Body of pancreas (tissue), 4 donors: Measurements from ENCODE around the gene MINDY3.

Experiments used
- POLR2A ChIP-seq, 3 donors: fragments of 450-650 bp; IDR thresholded peaks; one replicate each; pipeline ENCODE4 v1.6.1; 2016; ENCODE audit warnings: antibody characterized with exemption in 3 of 3, mild to moderate bottlenecking in 2 of 3
- TF ChIP-seq, protein P1 (sequence below), 7 experiments: fragments of 450-650 bp in 4 of 7; fragments of 200-600 bp in 3 of 7; sonication (generic) in 3 of 7; IDR thresholded peaks; one replicate each; pipeline ENCODE4 v1.5.1; 2016 to 2019; ENCODE audit warnings: antibody characterized with exemption in 7 of 7

DNA sequence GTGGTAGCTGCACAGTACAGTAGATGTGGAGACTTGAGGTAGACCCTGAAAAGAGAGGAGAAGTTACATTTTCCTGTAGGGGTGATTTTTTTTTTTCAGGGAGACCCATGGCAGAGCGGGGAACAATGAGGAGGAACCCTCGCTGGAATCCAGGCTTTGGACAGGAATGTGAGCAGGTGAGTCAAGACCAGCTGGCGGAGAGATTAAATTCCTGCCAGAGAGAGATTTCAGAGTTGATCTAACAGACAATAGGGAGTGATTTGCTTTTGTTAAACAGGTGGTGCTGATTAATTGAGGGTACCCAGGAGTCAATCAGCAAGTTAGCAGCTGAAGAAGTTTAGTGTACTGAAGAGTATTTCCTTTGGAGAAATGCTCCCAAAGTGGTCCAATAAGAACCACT lies 41.6 kb upstream of the MINDY3 start:
- TF ChIP-seq, protein P1, sequence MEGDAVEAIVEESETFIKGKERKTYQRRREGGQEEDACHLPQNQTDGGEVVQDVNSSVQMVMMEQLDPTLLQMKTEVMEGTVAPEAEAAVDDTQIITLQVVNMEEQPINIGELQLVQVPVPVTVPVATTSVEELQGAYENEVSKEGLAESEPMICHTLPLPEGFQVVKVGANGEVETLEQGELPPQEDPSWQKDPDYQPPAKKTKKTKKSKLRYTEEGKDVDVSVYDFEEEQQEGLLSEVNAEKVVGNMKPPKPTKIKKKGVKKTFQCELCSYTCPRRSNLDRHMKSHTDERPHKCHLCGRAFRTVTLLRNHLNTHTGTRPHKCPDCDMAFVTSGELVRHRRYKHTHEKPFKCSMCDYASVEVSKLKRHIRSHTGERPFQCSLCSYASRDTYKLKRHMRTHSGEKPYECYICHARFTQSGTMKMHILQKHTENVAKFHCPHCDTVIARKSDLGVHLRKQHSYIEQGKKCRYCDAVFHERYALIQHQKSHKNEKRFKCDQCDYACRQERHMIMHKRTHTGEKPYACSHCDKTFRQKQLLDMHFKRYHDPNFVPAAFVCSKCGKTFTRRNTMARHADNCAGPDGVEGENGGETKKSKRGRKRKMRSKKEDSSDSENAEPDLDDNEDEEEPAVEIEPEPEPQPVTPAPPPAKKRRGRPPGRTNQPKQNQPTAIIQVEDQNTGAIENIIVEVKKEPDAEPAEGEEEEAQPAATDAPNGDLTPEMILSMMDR (IDR thresholded peaks at IDR 0.05) = no peak
- TF ChIP-seq POLR2A (IDR thresholded peaks at IDR 0.05) = no peak
